Activated gamma-delta T cell treated with Interleukin-2 at 50 U/mL for 16 hours (primary cell): ENCODE data around the gene MYT1.
"Not testable (repeated sequence)": the region's sequence is repeated elsewhere in the genome, so short reads cannot be mapped to it uniquely, and the experiment has no call there.

Experiments used
- DNase-seq: peaks from one replicate; pipeline ENCODE4 v3.0.0-alpha.2; 2020

Gene MYT1

DNA sequence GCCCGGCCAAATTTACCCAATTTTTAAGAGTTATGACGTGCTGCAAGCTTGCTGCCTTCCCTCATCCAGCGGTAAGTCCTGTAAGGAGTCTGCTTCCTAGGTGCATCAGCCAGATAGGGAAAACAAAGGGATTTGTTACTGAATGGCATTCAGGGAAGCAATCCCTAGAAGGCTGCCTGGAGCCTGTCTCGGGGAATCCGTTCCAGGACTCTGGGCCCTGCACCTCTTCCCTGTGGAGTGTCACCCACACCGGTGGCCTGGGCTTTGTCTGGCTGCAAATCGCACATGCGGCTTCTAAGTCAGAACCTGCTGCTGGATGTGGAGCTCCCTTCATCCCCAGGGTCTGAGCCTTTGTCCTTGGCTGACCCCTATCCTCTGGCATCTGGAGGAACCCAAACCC is 7.0 kb downstream of the MYT1 start:
- DNase-seq: no peak

DNA sequence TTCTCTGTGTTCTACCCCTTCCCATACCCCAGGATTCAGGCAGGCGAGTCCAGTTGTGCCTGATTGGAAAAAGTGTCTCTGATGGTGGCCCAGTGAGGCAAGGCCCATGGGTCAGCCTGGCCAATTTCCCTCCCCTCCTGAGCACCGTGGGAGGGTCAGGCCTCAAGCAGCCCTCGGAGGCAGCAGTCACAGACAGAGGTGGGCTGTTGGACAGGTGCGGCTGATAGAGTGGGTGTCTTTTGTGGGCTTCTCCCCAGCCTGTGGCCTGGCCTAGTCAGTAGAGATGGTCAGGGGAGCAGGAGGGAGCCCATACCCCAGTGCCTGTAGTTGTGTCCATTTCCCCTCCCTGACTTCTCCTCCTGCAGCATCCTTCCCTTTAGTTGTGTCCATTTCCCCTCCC is 8.9 kb downstream of the MYT1 start:
- DNase-seq: no peak

DNA sequence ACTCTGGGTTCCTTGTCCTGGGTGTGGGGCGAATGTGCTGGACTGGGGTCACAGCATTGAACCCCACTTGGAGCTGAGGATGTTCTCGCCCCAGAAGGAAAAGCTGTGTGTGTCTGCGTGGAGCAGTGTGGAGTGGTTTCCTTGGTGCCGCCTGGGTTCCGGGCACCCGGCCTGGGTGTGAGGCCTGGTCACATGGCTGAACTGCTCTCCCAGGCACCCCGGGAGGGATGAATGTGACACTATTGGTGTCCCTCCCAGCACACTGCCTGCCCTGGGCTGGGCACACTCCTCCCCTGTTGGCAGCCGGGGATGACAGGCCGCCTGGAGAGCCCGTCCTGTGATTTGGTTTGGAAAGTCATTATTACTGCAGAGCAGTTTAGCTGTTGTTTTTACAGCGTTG is 12.3 kb downstream of the MYT1 start:
- no peak for DNase-seq

DNA sequence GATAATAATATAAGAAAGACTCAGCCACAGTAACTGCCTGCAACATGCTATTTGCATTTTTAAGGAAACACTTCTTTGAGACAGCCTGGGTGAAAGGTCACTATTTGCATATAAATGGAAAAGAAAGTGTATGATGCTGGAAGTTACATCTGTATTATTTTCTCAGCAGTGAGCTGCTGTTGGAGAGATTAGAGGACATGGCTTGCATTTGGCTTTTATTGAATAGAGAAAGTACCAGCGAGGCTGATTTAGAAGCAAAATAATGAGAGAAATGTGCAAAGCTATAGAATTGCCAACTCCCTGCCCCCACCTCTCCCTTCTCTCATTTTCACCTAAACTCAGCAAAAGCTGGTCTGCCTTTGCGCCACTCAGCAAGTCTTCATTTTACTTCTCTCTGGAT is 12.7 kb downstream of the MYT1 start:
- DNase-seq: no peak

DNA sequence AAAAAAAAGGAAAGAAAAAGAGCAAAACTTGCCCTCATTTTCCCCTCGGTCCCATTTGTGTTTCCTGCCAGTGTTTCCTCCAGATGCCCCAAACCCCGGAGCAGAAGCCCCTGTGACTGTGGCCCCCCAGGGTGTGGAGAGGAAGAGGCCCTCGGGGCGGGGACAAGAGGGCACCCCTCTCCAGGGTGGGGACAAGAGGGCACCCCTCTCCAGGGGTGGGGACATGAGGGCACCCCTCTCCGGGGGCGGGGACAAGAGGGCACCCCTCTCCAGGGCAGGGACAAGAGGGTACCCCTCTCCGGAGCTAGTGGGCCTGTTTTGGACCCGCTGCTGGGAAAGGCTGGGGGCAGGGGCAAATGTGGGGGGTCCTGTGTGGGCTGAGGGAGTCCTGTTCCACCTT is 13.1 kb downstream of the MYT1 start:
- no peak for DNase-seq

DNA sequence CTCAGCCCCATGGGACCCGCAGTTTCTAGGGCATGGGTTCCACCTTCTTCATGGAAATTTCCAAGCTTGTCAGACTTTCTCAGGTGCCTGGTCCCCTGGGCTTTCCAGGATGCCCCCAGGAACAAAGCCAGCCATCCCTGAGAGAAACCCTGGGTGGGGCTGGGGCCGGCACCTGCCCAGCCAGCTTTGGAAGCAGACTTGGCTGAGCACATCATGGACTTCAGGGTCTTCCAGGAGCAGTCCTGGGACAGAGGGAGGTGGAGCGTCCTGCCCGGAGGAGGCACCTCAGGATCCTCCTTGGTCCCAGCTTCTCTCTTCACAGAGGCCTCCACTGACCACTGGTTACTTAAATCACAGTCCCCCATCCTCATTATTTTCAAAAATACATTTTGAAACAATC is 13.5 kb downstream of the MYT1 start:
- no peak for DNase-seq

DNA sequence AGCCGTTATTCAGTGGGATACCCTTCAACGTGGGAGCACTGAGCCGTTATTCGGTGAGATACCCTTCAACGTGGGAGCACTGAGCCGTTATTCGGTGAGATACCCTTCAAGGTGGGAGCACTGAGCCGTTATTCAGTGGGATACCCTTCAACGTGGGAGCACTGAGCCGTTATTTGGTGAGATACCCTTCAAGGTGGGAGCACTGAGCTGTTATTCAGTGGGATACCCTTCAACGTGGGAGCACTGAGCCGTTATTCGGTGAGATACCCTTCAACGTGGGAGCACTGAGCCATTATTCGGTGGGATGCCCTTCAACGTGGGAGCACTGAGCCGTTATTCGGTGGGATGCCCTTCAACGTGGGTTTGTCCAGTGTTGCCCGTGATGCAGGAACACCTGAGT is 14.7 kb downstream of the MYT1 start:
- not testable (repeated sequence) for DNase-seq

DNA sequence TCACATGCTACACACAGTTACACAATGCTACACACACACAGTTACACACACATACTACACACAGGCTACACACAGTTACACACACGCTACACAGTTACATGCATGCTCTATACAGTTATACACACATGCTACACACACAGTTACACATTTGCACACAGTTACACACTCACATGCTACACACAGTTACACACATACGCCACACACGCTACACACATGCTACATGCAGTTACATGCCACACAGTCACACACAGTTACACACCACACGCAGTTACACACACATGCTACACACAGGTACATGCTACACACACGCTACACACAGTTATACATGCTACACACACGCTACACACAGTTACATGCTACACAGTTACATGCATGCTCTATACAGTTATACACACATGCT is 15.6 kb downstream of the MYT1 start:
- DNase-seq: no peak

DNA sequence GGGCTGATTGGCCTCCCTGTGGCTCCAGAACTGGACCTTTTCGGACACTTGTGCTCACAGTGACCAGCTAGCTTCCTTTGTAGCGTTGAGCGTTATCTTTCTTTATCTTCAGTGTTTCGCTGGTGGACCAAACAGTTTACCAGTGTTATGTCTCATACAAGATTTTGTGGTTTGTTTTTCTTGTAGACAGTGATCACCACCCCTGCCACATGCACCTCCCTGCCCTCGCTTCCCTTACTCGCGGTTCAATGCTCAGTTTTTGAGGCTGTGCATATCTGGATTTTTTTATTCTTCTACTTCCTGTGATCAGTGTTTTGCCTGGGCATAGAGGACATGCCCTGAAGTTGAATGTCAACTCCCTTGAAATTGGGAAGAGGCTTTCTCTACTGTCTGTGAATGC is 16.4 kb downstream of the MYT1 start:
- DNase-seq: no peak

DNA sequence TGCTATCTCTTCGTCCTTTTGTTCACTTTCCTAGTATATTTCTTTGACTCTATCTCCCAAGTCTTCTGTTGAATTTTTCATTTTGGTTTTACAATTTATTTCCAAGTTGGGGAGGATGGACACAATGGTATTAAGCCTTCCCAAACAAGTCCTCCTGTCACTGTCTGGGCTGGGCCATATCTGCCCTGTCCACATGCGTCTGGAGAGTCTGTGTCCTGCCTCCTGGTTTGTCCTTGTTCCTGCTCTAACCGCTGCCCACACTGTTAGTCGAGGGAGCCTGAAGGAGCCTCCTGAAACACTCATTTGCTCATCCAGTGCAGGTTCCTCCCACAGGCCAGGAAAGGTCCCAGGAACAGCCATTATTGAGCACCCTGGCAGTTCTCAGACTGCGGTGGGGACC is 17.1 kb downstream of the MYT1 start:
- DNase-seq: no peak

DNA sequence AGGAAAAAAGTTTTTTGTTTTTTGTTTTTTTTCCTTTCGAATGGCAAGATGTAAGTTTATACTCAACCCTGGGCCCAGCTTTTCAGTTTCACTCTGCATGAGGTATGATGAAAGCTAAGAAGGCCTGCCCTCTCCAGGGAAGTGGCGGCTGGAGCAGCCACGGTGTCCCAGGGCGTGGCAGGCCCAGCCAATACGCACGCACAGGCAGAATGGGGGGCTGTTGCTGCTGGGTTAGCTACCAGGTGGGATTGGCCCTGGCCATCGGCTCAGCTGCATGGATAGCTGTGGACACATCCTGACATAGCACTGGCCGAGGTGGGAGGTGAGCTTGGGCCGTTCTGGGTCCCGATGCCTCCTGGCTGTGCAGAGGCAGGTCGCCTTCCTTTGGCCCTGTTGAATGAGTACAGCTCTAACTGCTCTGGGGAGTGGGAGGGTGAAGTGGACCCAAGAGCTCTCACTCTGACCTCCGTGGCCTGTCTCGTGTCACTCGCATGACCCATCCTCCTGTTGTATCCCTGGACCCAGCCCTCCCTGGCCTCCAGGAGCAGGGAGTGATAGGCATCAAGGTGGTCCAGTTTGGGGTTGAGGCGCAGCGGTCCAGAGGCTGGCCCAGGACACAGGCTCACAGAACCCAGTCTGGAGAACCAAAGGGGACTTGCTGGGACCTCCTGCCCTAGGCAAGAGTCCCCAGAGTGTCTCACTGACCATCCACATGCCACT is 18.1 kb downstream of the MYT1 start:
- no peak for DNase-seq

DNA sequence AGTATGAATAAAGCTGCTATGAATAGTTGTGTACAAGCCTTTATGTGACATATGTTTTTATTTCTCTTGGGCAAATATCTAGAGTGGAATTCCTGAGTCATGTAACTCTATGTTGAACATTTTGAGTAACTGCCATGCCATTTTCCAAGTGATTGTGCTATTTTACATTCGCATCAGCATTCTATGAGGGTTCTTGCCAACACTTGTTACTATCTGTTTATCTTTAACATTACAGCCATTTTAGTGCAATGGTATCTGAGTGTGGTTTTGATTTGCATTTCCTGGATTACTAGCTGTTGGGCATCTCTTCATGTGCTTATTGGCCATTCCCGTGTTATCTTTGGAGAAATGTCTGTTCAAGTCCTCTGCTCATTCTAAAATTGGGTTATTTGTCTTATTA is 19.1 kb downstream of the MYT1 start:
- no peak for DNase-seq

DNA sequence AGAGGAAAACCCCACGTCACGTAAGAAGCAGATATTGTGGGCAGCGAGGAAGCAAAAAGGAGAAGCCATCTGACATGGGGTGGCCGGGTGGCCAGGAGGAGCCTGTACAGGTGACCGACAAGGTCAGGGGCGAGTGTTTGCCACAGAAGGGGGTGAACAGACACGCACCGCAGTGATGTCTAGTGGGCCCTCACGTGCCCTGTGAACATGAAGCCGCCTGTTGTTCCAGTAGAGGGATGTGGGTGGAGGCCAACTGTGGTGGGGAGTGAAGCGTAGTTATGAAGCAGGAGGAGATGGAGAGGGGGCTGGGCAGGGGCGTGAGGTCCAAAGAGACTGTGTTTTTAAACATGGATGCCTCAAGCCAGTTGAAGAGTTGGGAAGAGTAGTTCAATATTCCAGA is 20.5 kb downstream of the MYT1 start:
- DNase-seq: no peak

DNA sequence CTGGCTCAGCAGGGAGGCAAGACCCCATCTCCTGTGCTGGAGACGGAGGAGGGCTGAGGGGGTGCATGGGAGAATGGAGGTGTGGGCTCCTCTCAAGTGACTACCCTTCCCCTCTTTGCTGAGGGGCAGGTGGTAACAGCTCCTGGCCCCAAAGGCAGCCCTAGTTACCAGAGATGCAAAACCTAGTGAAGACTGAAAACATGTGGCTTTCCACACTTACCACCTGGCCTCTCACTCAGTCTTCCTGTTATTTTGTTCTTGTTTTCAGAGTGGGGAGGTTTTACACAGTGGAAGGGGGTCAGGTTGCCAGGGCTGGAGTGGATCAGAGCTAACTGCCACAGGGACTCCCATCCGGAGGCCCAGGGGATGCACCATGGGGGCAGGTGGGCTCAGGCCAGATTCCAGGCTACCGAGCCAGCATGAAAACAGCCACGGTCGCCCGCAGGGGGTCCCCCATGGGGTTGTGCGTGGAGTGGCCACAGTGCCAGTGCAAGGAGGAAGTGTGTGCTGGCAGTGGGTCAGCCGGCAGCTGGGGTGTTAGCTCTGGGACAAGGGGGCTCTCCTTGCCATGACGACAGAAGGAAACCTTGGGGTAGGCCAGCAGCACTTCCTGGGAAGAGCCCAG is 21.1 kb downstream of the MYT1 start:
- no peak for DNase-seq

DNA sequence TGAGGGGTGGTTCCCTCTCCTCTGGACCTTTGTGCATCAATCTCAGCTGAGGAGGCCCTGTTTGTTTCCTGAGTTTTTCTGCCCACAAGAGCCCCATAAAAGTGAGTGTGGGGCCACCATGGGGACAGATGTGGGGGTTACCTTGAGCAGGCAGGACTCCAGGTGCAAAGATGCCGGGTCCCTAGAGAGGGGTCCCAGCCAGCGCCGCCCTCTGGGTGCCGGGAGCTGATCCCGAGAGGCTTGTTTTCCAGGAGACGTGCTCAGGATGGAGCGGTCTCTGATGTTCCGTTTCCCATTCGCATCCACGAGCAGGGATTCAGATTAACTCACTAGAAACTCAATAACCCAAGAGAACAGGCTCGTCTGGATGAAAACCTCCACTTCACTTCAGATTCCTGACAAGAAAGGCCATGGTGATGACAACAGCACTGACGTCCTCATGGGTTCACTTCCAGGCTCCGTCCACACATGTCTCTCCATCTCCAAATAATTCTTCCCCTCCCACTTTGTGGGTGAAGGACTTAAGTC is 21.9 kb downstream of the MYT1 start:
- DNase-seq: no peak

DNA sequence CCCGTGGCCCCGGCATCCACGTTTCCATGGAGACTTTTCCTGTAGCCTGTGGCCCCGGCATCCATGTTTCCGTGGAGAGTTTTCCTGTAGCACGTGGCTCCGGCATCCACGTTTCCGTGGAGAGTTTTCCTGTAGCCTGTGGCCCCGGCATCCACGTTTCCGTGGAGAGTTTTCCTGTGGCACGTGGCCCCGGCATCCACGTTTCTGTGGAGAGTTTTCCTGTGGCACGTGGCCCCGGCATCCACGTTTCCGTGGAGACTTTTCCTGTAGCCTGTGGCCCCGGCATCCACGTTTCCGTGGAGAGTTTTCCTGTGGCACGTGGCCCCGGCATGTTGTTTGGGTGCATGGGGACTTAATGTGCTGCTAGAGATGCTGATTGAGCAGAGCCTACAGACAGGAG is 23.0 kb downstream of the MYT1 start:
- not testable (repeated sequence) for DNase-seq

DNA sequence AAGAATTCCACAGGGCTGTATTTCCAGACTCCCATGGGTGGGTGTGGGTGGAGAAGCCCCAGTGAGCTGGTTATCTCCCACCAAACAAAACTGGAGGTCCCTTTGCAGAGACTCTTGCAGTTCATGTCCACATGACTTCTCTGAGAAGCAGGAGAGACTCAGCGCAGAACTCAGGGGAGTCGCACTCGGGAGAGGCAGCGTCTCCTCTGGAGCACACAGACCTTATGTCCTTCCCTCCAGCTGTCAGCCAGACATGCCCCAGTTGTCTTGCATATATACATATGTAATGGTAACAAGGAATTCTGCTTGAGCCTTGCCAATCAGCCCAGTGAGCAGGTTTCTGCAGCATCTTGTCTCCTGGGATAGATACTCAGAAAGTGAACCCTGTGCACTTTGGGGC is 23.8 kb downstream of the MYT1 start:
- no peak for DNase-seq

DNA sequence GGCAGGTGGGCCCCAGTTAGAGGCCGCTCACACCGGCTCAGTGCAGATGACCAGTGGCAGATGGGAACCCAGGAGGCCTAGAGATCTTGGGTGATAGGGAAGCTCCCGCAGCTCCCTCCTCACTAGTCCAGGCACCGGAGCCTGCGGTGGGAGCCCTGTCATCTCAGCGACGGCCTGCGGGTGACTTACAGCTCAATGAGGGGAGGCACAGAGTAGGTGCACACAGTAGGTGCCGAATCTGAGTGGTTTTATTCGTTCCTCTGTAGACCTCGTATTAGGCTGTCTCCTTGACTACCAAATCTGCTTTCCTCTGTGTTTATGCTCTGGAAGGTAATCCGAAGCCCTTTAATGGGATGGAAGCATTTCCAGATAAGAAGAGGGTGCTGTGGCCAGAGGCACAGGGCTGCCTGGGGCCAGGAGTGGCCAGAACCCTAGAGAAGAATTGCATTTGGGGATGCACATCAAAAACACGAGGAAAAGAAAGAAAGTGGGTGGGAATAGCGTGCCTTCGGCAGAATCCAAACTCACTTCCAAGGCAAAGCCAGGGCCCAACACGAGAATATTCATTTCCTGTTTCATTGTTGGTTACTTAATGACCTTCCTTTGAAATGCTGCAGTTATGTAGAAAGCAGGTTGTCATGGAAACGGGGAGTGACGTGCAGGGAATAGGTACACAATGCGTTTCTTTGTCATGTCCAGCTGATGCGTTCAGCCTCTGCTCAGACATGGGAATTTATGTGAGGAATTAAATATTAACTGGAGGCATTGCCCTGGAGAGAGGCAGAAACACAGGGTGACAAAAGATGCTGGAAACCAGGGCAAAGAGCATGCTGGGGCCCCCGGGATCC is 24.7 kb downstream of the MYT1 start:
- DNase-seq: no peak

DNA sequence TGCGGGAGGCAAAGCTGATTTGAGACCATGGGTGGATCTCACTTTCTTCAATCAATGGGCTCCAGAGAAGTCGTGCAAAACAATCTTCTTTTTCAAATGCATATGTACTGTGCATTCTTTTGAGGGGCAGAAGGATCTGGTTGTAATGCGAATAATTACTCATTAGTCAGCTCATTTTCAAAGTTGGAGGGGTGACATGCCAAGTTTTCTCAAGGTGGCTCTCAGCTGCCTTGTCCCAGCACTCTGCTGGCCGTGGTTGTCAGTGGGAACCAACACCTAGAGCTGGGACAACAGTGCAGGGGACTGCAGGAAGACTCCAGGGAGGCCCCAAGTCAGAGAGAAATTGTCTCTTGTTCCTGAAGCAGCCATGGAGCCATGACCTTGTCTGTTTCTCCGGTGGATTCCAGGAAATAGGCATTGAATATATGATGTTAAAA is 25.3 kb downstream of the MYT1 start:
- DNase-seq: no peak

DNA sequence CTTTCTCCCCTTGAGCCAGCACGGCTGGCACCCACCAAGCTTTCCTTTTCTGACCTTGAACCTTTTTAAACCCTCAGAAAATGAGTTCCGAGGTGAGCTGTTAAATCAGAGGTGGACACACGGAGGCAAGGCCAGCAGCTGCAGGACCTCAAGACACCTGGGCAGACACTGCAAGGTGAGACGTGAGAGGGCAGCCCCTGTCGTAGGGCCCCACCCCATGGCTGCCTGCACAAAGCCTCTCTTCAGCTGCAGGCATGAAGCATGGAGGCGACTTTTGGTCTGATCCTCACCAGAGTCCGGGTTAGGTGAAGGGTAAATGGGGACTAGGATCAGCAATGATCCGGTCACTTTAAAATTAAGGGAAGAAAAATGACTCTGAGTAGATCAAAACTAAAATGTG is 25.7 kb downstream of the MYT1 start:
- DNase-seq: no peak

DNA sequence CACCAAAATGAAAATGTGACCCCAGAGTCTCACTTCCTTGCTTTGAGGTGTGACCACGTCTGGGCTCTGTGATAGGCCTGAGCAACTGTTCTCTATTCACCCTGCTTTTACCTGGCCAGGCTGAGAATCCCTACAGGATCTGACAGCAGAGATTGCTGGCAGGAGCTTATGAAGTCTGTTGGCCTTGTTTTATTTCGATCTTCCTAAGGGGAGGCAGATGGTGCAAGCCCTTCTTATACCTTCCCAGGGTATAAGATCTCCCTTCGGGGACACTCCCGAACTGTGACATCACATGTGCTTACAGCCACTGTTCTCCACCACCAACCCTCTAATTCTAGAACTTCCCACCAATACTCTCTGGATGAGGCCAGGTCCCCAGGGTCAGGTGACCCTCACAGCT is 26.8 kb downstream of the MYT1 start:
- DNase-seq: no peak

DNA sequence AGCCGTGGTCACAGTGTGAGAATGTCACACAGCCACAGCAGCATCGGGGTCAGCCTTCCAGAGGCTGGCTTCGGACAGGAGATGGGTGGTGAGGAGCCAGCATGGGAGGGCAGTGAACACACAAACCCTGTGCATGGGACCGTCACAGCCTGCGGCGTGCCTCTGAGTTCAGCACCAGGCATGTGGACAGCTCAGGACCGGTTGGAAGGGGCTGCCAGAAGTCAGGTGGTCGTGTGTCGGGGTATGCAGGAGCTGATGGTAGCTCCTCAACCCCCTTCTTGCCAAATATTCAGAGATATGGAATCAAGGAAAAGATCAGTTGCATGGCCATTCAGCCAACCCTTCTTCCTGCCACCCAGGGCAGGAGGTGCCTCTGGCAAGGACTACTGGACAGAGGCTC is 28.2 kb downstream of the MYT1 start:
- no peak for DNase-seq

DNA sequence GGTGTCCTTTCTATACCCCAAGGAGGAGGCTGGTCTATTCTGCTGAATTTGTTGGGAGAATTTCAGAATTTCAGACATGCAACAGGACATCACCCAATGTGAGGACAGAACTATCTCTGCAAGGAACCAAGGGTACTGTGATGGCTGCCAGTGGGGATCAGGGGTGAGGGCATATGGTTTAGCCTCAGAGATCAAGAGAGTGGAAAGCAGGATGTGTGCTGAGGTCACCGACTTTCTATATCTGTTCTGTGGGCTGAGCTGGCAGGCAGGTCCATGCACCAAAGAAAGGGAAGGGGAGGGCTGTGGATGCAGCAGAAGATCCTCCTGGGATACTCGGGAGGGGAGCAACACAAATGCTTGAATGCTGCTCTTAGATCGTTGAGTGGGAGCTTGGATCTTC is 28.8 kb downstream of the MYT1 start:
- no peak for DNase-seq

DNA sequence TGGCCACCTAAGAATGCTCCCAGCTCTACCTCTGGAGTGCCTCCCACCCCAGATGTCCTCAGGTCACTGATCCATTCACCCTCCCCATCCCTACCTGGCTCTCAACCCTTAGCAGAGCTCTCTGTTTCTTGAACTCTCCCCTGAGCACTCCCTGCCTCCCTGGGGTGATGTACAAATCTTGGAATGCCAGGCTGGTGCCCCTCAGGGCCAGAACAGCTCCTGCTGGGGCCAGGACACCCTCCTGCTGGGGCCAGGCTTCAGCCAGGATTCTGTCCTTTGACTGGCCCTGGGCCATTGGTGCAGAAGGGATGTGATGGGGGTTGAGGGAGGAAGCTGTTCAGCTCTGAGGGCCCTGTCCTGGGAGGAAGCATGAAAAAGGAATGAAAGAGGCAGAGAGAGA is 30.0 kb downstream of the MYT1 start:
- DNase-seq: no peak
